Measurements from ENCODE around the gene IGF1R. TPM values are rescaled to one million over a fixed set of nuclear protein-coding genes. Genes with fewer than 3 reads are reported as not detected.

Gene IGF1R
- total RNA-seq, 1 donor from 2014 or later: 151 TPM

GRCh38 chr15:98955961-98956723, 307.8 kb downstream of the IGF1R start:
- H3K4me1 ChIP-seq: peaks cover 20 to 48% of the 10 kb centered on the region in 2 donors
- peak overlapping the region; percentile 95 to 98 for H3K27ac ChIP-seq
- no peaks in the 10 kb centered on the region for H3K9me3 ChIP-seq
- no peak for DNase-seq (ENCODE audit: low spot score in 2 of 2)
- no peak for TF ChIP-seq CTCF (IDR thresholded peaks at IDR 0.05)
- peaks cover 40 to 55% of the 10 kb centered on the region in 2 donors for H3K36me3 ChIP-seq
- H3K27me3 ChIP-seq: no peaks in the 10 kb centered on the region
- H3K4me3 ChIP-seq: no peak overlapping the region
- intact Hi-C loops (cut with DNase I): loop anchor here (2.0 kb wide), 5 partner anchors 27 to 309 kb away; no protein-coding TSS in a partner anchor

DNA sequence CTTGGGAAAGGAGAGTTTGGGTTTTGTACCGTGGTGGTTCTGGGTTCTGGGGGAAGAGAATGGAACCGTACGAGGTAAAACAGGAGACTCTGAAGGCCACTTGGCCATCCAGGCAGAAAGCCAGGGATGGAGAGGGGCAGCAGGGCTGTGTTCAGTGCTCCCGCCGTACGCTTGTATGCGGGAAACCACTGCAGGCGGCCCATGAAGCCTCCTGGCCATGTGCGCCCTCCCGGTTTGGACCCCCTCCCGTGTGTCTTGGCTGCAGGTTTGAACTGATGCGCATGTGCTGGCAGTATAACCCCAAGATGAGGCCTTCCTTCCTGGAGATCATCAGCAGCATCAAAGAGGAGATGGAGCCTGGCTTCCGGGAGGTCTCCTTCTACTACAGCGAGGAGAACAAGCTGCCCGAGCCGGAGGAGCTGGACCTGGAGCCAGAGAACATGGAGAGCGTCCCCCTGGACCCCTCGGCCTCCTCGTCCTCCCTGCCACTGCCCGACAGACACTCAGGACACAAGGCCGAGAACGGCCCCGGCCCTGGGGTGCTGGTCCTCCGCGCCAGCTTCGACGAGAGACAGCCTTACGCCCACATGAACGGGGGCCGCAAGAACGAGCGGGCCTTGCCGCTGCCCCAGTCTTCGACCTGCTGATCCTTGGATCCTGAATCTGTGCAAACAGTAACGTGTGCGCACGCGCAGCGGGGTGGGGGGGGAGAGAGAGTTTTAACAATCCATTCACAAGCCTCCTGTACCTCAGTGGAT, 308.6 kb downstream of the IGF1R start:
- no peaks in the 10 kb centered on the region for H3K9me3 ChIP-seq
- H3K4me3 ChIP-seq: no peak overlapping the region
- H3K27me3 ChIP-seq: no peaks in the 10 kb centered on the region
- H3K4me1 ChIP-seq: peaks cover 20 to 41% of the 10 kb centered on the region in 2 donors
- intact Hi-C loops (cut with DNase I): no loop called here
- peaks cover 47 to 58% of the 10 kb centered on the region in 2 donors for H3K36me3 ChIP-seq
- DNase-seq (ENCODE audit: low spot score in 2 of 2): no peak
- peak overlapping the region; percentile 95 to 98 for H3K27ac ChIP-seq
- TF ChIP-seq CTCF (IDR thresholded peaks at IDR 0.05): no peak

DNA sequence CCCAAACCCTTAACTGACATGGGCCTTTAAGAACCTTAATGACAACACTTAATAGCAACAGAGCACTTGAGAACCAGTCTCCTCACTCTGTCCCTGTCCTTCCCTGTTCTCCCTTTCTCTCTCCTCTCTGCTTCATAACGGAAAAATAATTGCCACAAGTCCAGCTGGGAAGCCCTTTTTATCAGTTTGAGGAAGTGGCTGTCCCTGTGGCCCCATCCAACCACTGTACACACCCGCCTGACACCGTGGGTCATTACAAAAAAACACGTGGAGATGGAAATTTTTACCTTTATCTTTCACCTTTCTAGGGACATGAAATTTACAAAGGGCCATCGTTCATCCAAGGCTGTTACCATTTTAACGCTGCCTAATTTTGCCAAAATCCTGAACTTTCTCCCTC, 309.3 kb downstream of the IGF1R start:
- H3K9me3 ChIP-seq: no peaks in the 10 kb centered on the region
- H3K27me3 ChIP-seq: no peaks in the 10 kb centered on the region
- TF ChIP-seq CTCF (IDR thresholded peaks at IDR 0.05): no peak
- no peak overlapping the region for H3K4me3 ChIP-seq
- peaks cover 20 to 35% of the 10 kb centered on the region in 2 donors for H3K4me1 ChIP-seq
- intact Hi-C loops (cut with DNase I): no loop called here
- DNase-seq (ENCODE audit: low spot score in 2 of 2): no peak
- H3K27ac ChIP-seq: no peak overlapping the region
- H3K36me3 ChIP-seq: peaks cover 54 to 65% of the 10 kb centered on the region in 2 donors

- no peak for DNase-seq (ENCODE audit: low spot score in 2 of 2)
- Histone ChIP-seq H3K4me3 (no peak overlapping the region), H3K27me3 (no peaks in the 10 kb centered on the region), H3K4me1 (peaks cover 16 to 30% of the 10 kb centered on the region in 2 donors), H3K9me3 (no peaks in the 10 kb centered on the region), H3K27ac (peak overlapping the region in 1 of 2 donors; percentile 19), H3K36me3 (peaks cover 56 to 66% of the 10 kb centered on the region in 2 donors)
- intact Hi-C loops (cut with DNase I): no loop called here
- no peak for TF ChIP-seq CTCF (IDR thresholded peaks at IDR 0.05)
Observed at GRCh38 chr15:98958076-98958475, 309.7 kb downstream of the IGF1R start.

DNA sequence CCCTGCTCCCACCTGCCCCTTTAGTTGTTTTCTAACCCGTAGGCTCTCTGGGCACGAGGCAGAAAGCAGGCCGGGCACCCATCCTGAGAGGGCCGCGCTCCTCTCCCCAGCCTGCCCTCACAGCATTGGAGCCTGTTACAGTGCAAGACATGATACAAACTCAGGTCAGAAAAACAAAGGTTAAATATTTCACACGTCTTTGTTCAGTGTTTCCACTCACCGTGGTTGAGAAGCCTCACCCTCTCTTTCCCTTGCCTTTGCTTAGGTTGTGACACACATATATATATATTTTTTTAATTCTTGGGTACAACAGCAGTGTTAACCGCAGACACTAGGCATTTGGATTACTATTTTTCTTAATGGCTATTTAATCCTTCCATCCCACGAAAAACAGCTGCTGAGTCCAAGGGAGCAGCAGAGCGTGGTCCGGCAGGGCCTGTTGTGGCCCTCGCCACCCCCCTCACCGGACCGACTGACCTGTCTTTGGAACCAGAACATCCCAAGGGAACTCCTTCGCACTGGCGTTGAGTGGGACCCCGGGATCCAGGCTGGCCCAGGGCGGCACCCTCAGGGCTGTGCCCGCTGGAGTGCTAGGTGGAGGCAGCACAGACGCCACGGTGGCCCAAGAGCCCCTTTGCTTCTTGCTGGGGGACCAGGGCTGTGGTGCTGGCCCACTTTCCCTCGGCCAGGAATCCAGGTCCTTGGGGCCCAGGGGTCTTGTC, 310.7 kb downstream of the IGF1R start:
- Histone ChIP-seq H3K4me3 (no peak overlapping the region), H3K27me3 (no peaks in the 10 kb centered on the region), H3K9me3 (no peaks in the 10 kb centered on the region), H3K4me1 (peaks cover 6 to 21% of the 10 kb centered on the region in 2 donors), H3K36me3 (peaks cover 60 to 74% of the 10 kb centered on the region in 2 donors), H3K27ac (peak overlapping the region; percentile 4 to 14)
- TF ChIP-seq CTCF (IDR thresholded peaks at IDR 0.05): no peak
- DNase-seq (ENCODE audit: low spot score in 2 of 2): no peak
- intact Hi-C loops (cut with DNase I): no loop called here

All from ascending aorta (tissue), 2 donors.